SK-N-SH (cell line): ENCODE measurements around the gene IRX6. TPM values are rescaled to one million over a fixed set of nuclear protein-coding genes. Genes with fewer than 3 reads are reported as not detected.

Experiments
- CTCF ChIA-PET: fragments of 300-600, 350-600 bp; formaldehyde crosslinking; extraction: SDS; loops from one replicate; lab custom pipeline; 2021; lab: Yijun Ruan, JAX
- POLR2A ChIA-PET: fragments of 350-600 bp; sonication (Branson Sonifier 250); formaldehyde crosslinking; extraction: SDS; loops from one replicate; lab custom pipeline; 2020; ENCODE audit warnings: antibody characterized with exemption, inconsistent platforms; lab: Yijun Ruan, JAX
- DNase-seq: peaks from one replicate; pipeline ENCODE4 v3.0.0; 2012
- H2AFZ ChIP-seq: fragments of 200-600 bp; sonication (generic); 2 replicates; pipeline ENCODE4 v1.8.1; 2016; ENCODE audit warnings: antibody characterized with exemption, mild to moderate bottlenecking, low read depth
- H3F3A ChIP-seq: fragments of 200-600 bp; sonication (generic); replicated peaks from 2 replicates; pipeline ENCODE3; 2016; ENCODE audit warnings: antibody characterized with exemption, mild to moderate bottlenecking; ENCODE audit not compliant: insufficient read depth
- H3K27ac ChIP-seq, 2 experiments: fragments of 200-500 bp in 1 of 2; fragments of 200-600 bp in 1 of 2; sonication (Bioruptor generic) in 1 of 2; sonication (generic), shearing (Covaris generic) in 1 of 2; 2 replicates each; pipeline versions ENCODE4 v1.5.1 to v1.6.1; 2014 to 2016; ENCODE audit warnings: low read depth in 2 of 2, inconsistent platforms in 1 of 2, low read length in 1 of 2, mild to moderate bottlenecking in 1 of 2, mixed read lengths in 1 of 2
- H3K27me3 ChIP-seq: fragments of 200-600 bp; sonication (generic), shearing (Covaris generic); 2 replicates; pipeline ENCODE4 v1.6.1; 2016; ENCODE audit warnings: mixed run types; ENCODE audit not compliant: insufficient read depth
- H3K36me3 ChIP-seq, 2 experiments: fragments of 200-500 bp in 1 of 2; fragments of 200-600 bp in 1 of 2; sonication (Bioruptor generic) in 1 of 2; sonication (generic) in 1 of 2; replicated peaks in 1 of 2; 2 replicates each; pipeline versions ENCODE3 to v1.5.1; 2014 to 2016; ENCODE audit warnings: low read length in 1 of 2, mild to moderate bottlenecking in 1 of 2; ENCODE audit not compliant: insufficient read depth in 2 of 2, control insufficient read depth in 1 of 2
- H3K4me1 ChIP-seq, 2 experiments: fragments of 200-500 bp in 1 of 2; fragments of 200-600 bp in 1 of 2; sonication (Bioruptor generic) in 1 of 2; sonication (generic), shearing (Covaris generic) in 1 of 2; 2 replicates each; pipeline versions ENCODE4 v1.5.1 to v1.6.1; 2014 to 2016; ENCODE audit warnings: low read depth in 1 of 2, low read length in 1 of 2, mixed run types in 1 of 2; ENCODE audit not compliant: insufficient read depth in 2 of 2, control insufficient read depth in 1 of 2
- H3K4me2 ChIP-seq: fragments of 200-600 bp; sonication (generic), shearing (Covaris generic); 2 replicates; pipeline ENCODE4 v1.6.1; 2017; ENCODE audit warnings: mixed run types
- H3K4me3 ChIP-seq, 2 experiments: fragments of 200-500 bp in 1 of 2; fragments of 200-600 bp in 1 of 2; sonication (Bioruptor generic) in 1 of 2; sonication (generic), shearing (Covaris generic) in 1 of 2; 2 replicates each; pipeline versions ENCODE4 v1.5.1 to v1.8.1; 2014 to 2016; ENCODE audit warnings: low read depth in 2 of 2, inconsistent platforms in 1 of 2, low read length in 1 of 2, mild to moderate bottlenecking in 1 of 2, mixed read lengths in 1 of 2, moderate library complexity in 1 of 2
- H3K79me2 ChIP-seq: fragments of 200-600 bp; sonication (generic); 2 replicates; pipeline ENCODE4 v1.8.1; 2017; ENCODE audit warnings: mild to moderate bottlenecking; ENCODE audit not compliant: insufficient read depth
- H3K9ac ChIP-seq: fragments of 200-600 bp; sonication (generic); 2 replicates; pipeline ENCODE4 v1.6.1; 2017; ENCODE audit warnings: mixed run types
- H3K9me2 ChIP-seq: fragments of 200-600 bp; sonication (generic); 2 replicates; pipeline ENCODE4 v1.6.1; 2017; ENCODE audit warnings: mixed run types
- H3K9me3 ChIP-seq: fragments of 200-600 bp; sonication (generic); 2 replicates; pipeline ENCODE4 v1.6.1; 2017; ENCODE audit warnings: mixed run types, mild to moderate bottlenecking, moderate library complexity
- H4K20me1 ChIP-seq: fragments of 200-600 bp; sonication (generic); 2 replicates; pipeline ENCODE4 v1.6.1; 2017; ENCODE audit warnings: mild to moderate bottlenecking, mixed run types; ENCODE audit not compliant: insufficient read depth
- CHD2 ChIP-seq: fragments of 150-350 bp; IDR thresholded peaks from 2 replicates; pipeline ENCODE4 v1.6.1; 2018; ENCODE audit warnings: low read length; ENCODE audit not compliant: partially characterized antibody
- ELF1 ChIP-seq: IDR thresholded peaks from 2 replicates; pipeline ENCODE4 v1.4.0; 2012
- EP300 ChIP-seq, 2 experiments: IDR thresholded peaks; 2 replicates each; pipeline versions ENCODE4 v1.4.0 to v1.6.1; 2012; ENCODE audit warnings: borderline replicate concordance in 1 of 2, low read depth in 1 of 2, low read length in 1 of 2
- EZH2phosphoT487 ChIP-seq: fragments of 200-600 bp; sonication (generic); IDR thresholded peaks from 2 replicates; pipeline ENCODE4 v1.6.1; 2017; ENCODE audit warnings: low read depth, mixed run types, mild to moderate bottlenecking, antibody characterized with exemption, moderate library complexity, borderline replicate concordance
- FOXJ3 ChIP-seq: sonication (generic); formaldehyde crosslinking; IDR thresholded peaks from 2 replicates; pipeline ENCODE4 v1.5.1; 2020; ENCODE audit warnings: mild to moderate bottlenecking, missing genetic modification reagents
- FOXM1 ChIP-seq: IDR thresholded peaks from 2 replicates; pipeline ENCODE4 v1.4.0; 2012; ENCODE audit warnings: low read depth, mild to moderate bottlenecking
- JUND ChIP-seq: IDR thresholded peaks from 2 replicates; pipeline ENCODE4 v1.4.0; 2012
- MAX ChIP-seq: IDR thresholded peaks from 2 replicates; pipeline ENCODE4 v1.4.0; 2012; ENCODE audit warnings: low read depth
- NFIC ChIP-seq: IDR thresholded peaks from 2 replicates; pipeline ENCODE4 v1.4.0; 2012; ENCODE audit warnings: borderline replicate concordance
- RCOR1 ChIP-seq: fragments of 150-350 bp; IDR thresholded peaks from 2 replicates; pipeline ENCODE4 v1.6.1; 2017; ENCODE audit warnings: antibody characterized with exemption, low read length
- RFX5 ChIP-seq: IDR thresholded peaks from 2 replicates; pipeline ENCODE4 v1.6.1; 2012; ENCODE audit warnings: mild to moderate bottlenecking, improper control_type of control experiment, low read length
- SIN3A ChIP-seq: IDR thresholded peaks from 2 replicates; pipeline ENCODE4 v1.6.1; 2012; ENCODE audit warnings: low read depth, mild to moderate bottlenecking, low read length, moderate library complexity, borderline replicate concordance
- TAF1 ChIP-seq: IDR thresholded peaks from 2 replicates; pipeline ENCODE4 v1.6.1; 2012; ENCODE audit warnings: low read depth, mild to moderate bottlenecking, low read length, moderate library complexity, borderline replicate concordance
- WGBS: methylation state at CpG from one replicate; pipeline ENCODE4 v1.1.6; 2017; ENCODE audit warnings: low lambda C conversion rate; 5-methylcytosine and 5-hydroxymethylcytosine counted together
- polyA plus RNA-seq, 3 experiments: library from polyadenylated mRNA; depleted of rRNA; stranded (reverse); fragments of >200 nt; gene quantifications; 2 replicates each; pipeline ENCODE4 v1.2.3, GENCODE V29; 2012
- TF ChIP-seq, protein P1 (sequence below): fragments of 200-600 bp; sonication (generic); IDR thresholded peaks from 2 replicates; pipeline ENCODE4 v1.6.1; 2017; ENCODE audit warnings: antibody characterized with exemption, mild to moderate bottlenecking, moderate library complexity

IRX6 gene
- polyA plus RNA-seq, 1 of the 3 experiments (the other 2 are of a cell fraction) = not detected

- 28% methylated on average over 4 of the region's 4 CpGs for WGBS
- Histone ChIP-seq H3K4me1 (peaks cover 14 to 19% of the 10 kb centered on the region in 2 experiments; a peak in 3 of 4 replicates), H3K36me3 (no peaks in the 10 kb centered on the region), H3K27me3 (peaks cover 9% of the 10 kb centered on the region; the same call in 1 of the 2 replicates), H3K27ac (no peak overlapping the region), H4K20me1 (no peaks in the 10 kb centered on the region), H3K4me2 (no peak overlapping the region), H2AFZ (no peak overlapping the region), H3K9me3 (no peaks in the 10 kb centered on the region), H3K9me2 (no peaks in the 10 kb centered on the region), H3K9ac (no peak overlapping the region), H3F3A (no peaks in the 10 kb centered on the region), H3K79me2 (no peaks in the 10 kb centered on the region), H3K4me3 (no peak overlapping the region)
- TF ChIP-seq MAX = no peak
- no peak for DNase-seq
- ChIA-PET POLR2A (no interaction called here), CTCF (interaction anchor here (0.7 to 2.3 kb wide), 5 partner anchors 11 to 332 kb away, joined by 3 to 13 read pairs (median 3); partner anchors contain the start of gene IRX6)
These were observed 44.0 kb downstream of the IRX6 start for GRCh38 chr16:55367866-55368603.

- no peak overlapping the region for H3K4me2 ChIP-seq
- no peaks in the 10 kb centered on the region for H3K9me3 ChIP-seq
- ChIA-PET POLR2A (no interaction called here), CTCF (interaction anchor here (1.0 to 2.3 kb wide), 6 partner anchors 8 to 1594 kb away, joined by 3 to 13 read pairs (median 4); partner anchors contain the start of gene IRX6)
- H3K4me1 ChIP-seq = peaks cover 19 to 25% of the 10 kb centered on the region in 2 experiments; a peak in 3 of 4 replicates
- H3K79me2 ChIP-seq = no peaks in the 10 kb centered on the region
- no peak overlapping the region for H3K4me3 ChIP-seq
- no peak overlapping the region for H3K9ac ChIP-seq
- H3K9me2 ChIP-seq = no peaks in the 10 kb centered on the region
- 43% methylated on average over 5 of the region's 5 CpGs for WGBS
- H3F3A ChIP-seq = no peaks in the 10 kb centered on the region
- TF ChIP-seq MAX (no peak), FOXJ3 (CRISPR knock-in tag) (no peak), NFIC (no peak), SIN3A (no peak), RCOR1 (no peak), RFX5 (no peak), EZH2phosphoT487 (no peak), CHD2 (no peak), JUND (no peak), ELF1 (no peak), FOXM1 (no peak), EP300 (IDR thresholded peaks at IDR 0.05; ENCODE audit: borderline replicate concordance in 1 of 2, low read depth in 1 of 2, low read length in 1 of 2) (no peak), TAF1 (no peak)
- TF ChIP-seq, protein P1, sequence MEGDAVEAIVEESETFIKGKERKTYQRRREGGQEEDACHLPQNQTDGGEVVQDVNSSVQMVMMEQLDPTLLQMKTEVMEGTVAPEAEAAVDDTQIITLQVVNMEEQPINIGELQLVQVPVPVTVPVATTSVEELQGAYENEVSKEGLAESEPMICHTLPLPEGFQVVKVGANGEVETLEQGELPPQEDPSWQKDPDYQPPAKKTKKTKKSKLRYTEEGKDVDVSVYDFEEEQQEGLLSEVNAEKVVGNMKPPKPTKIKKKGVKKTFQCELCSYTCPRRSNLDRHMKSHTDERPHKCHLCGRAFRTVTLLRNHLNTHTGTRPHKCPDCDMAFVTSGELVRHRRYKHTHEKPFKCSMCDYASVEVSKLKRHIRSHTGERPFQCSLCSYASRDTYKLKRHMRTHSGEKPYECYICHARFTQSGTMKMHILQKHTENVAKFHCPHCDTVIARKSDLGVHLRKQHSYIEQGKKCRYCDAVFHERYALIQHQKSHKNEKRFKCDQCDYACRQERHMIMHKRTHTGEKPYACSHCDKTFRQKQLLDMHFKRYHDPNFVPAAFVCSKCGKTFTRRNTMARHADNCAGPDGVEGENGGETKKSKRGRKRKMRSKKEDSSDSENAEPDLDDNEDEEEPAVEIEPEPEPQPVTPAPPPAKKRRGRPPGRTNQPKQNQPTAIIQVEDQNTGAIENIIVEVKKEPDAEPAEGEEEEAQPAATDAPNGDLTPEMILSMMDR = no peak
- H3K36me3 ChIP-seq = no peaks in the 10 kb centered on the region
- DNase-seq = no peak
- H3K27me3 ChIP-seq = peaks cover 9% of the 10 kb centered on the region; the same call in 1 of the 2 replicates
- H2AFZ ChIP-seq = no peak overlapping the region
- no peak overlapping the region for H3K27ac ChIP-seq
- H4K20me1 ChIP-seq = no peaks in the 10 kb centered on the region
These were observed 45.1 kb downstream of the IRX6 start for GRCh38 chr16:55369151-55369550.
